HCT116 (cell line): Measurements from ENCODE around the gene INCA1. TPM values are rescaled to one million over a fixed set of nuclear protein-coding genes. Genes with fewer than 3 reads are reported as not detected.

Experiments used
- ATAC-seq: fragments of 200-7000 bp; cut with Tn5 transposase; 2 replicates; pipeline ENCODE4 v1.9.1; 2020; ENCODE audit warnings: mild to moderate bottlenecking, moderate library complexity
- BruUV-seq: library from RNA; stranded (reverse); fragments of 400-500 nt; replicated peaks from 2 replicates; lab custom pipeline; 2021; lab: Mats Ljungman, UMichigan
- CTCF ChIA-PET: fragments of 300-600 bp; sonication (Branson Sonifier 250); formaldehyde crosslinking; loops from one replicate; lab custom pipeline; 2021; ENCODE audit warnings: antibody characterized with exemption; lab: Charles Lee
- POLR2A ChIA-PET: fragments of 300-600, 350-600 bp; sonication (Branson Sonifier 250); formaldehyde crosslinking; loops from one replicate; lab custom pipeline; 2021; ENCODE audit warnings: antibody characterized with exemption; lab: Charles Lee
- RAD21 ChIA-PET, 2 experiments: fragments of 300-600 bp; sonication (Branson Sonifier 250); formaldehyde crosslinking; loops; one replicate each; lab custom pipeline; 2023; ENCODE audit warnings: low total read pairs in 2 of 2; ENCODE audit not compliant: uncharacterized antibody in 2 of 2, unreplicated experiment in 2 of 2, low non-redundant PET in 1 of 2; lab: Charles Lee
- DNase-seq: peaks from one replicate; pipeline ENCODE4 v3.0.0-alpha.2; 2010; ENCODE audit warnings: low read depth, low spot score
- H2AFZ ChIP-seq: fragments of 200-600 bp; shearing (Covaris generic), sonication (generic); 2 replicates; pipeline ENCODE4 v1.6.1; 2017; ENCODE audit warnings: low read depth, mixed run types, mixed read lengths, antibody characterized with exemption, low read length; ENCODE audit not compliant: poor library complexity, severe bottlenecking
- H3K27ac ChIP-seq: 2 replicates; pipeline ENCODE4 v1.5.1; 2012; ENCODE audit warnings: low read depth, low read length
- H3K27me3 ChIP-seq: fragments of 200-600 bp; sonication (generic); 2 replicates; pipeline ENCODE4 v1.6.1; 2016; ENCODE audit warnings: mixed run types, low read length, mixed read lengths; ENCODE audit not compliant: insufficient read depth
- H3K36me3 ChIP-seq, 2 experiments: fragments of 200-500 bp in 1 of 2; fragments of 200-600 bp in 1 of 2; sonication (Bioruptor generic) in 1 of 2; sonication (generic) in 1 of 2; 2 replicates each; pipeline versions ENCODE4 v1.5.1 to v1.6.1; 2014 to 2016; ENCODE audit warnings: low read length in 2 of 2, inconsistent platforms in 1 of 2, mixed read lengths in 1 of 2, mixed run types in 1 of 2; ENCODE audit not compliant: insufficient read depth in 2 of 2, control insufficient read depth in 1 of 2
- H3K4me1 ChIP-seq, 2 experiments: fragments of 200-600 bp in 1 of 2; sonication (generic) in 1 of 2; 2 replicates each; pipeline versions ENCODE4 v1.5.1 to v1.6.1; 2012 to 2017; ENCODE audit warnings: low read length in 2 of 2, inconsistent platforms in 1 of 2, mild to moderate bottlenecking in 1 of 2, mixed read lengths in 1 of 2, mixed run types in 1 of 2, moderate library complexity in 1 of 2; ENCODE audit not compliant: insufficient read depth in 2 of 2, control insufficient read depth in 1 of 2
- H3K4me2 ChIP-seq: fragments of 200-600 bp; sonication (generic); 2 replicates; pipeline ENCODE4 v1.6.1; 2017; ENCODE audit warnings: mixed run types, low read length, mixed read lengths
- H3K4me3 ChIP-seq, 2 experiments: fragments of 200-600 bp in 1 of 2; sonication (generic) in 1 of 2; replicated peaks in 1 of 2; 2 replicates each; pipeline ENCODE4 v1.5.1; 2011 to 2016; ENCODE audit warnings: low read length in 2 of 2, control low read depth in 1 of 2, low read depth in 1 of 2, mild to moderate bottlenecking in 1 of 2, mixed read lengths in 1 of 2, mixed run types in 1 of 2
- H3K79me2 ChIP-seq: fragments of 200-600 bp; sonication (generic); 2 replicates; pipeline ENCODE4 v1.6.1; 2017; ENCODE audit warnings: mild to moderate bottlenecking, mixed run types, low read length, moderate library complexity, mixed read lengths; ENCODE audit not compliant: insufficient read depth
- H3K9ac ChIP-seq: fragments of 200-600 bp; sonication (generic); 2 replicates; pipeline ENCODE4 v1.6.1; 2016; ENCODE audit warnings: low read length, mixed read lengths
- H3K9me2 ChIP-seq: fragments of 200-600 bp; sonication (generic), shearing (Covaris generic); 2 replicates; pipeline ENCODE4 v1.6.1; 2017; ENCODE audit warnings: mixed run types, mild to moderate bottlenecking, moderate library complexity; ENCODE audit not compliant: insufficient read depth
- H3K9me3 ChIP-seq, 2 experiments: fragments of 200-500 bp in 1 of 2; fragments of 200-600 bp in 1 of 2; sonication (Bioruptor generic) in 1 of 2; sonication (generic) in 1 of 2; 2 replicates each; pipeline ENCODE4 v1.6.1; 2014 to 2017; ENCODE audit warnings: low read length in 2 of 2, mixed read lengths in 2 of 2, inconsistent platforms in 1 of 2, low read depth in 1 of 2, mild to moderate bottlenecking in 1 of 2, mixed run types in 1 of 2, moderate library complexity in 1 of 2; ENCODE audit not compliant: control insufficient read depth in 1 of 2, insufficient read depth in 1 of 2
- H4K20me1 ChIP-seq: fragments of 200-600 bp; sonication (generic), shearing (Covaris generic); 2 replicates; pipeline ENCODE4 v1.6.1; 2017; ENCODE audit warnings: mixed run types, mild to moderate bottlenecking, moderate library complexity; ENCODE audit not compliant: insufficient read depth
- ATF3 ChIP-seq: IDR thresholded peaks from 2 replicates; pipeline ENCODE4 v1.6.1; 2012
- CBX3 ChIP-seq: IDR thresholded peaks from 2 replicates; pipeline ENCODE4 v1.6.1; 2012; ENCODE audit warnings: low read depth
- EGR1 ChIP-seq: IDR thresholded peaks from 2 replicates; pipeline ENCODE4 v1.6.1; 2012; ENCODE audit warnings: low read depth
- ELF1 ChIP-seq: IDR thresholded peaks from 2 replicates; pipeline ENCODE4 v1.6.1; 2012; ENCODE audit warnings: low read depth, borderline replicate concordance
- EZH2 ChIP-seq: fragments of 200-600 bp; sonication (generic); IDR thresholded peaks from 2 replicates; pipeline ENCODE4 v1.6.1; 2017; ENCODE audit warnings: antibody characterized with exemption, mixed run types
- EZH2phosphoT487 ChIP-seq: fragments of 200-600 bp; IDR thresholded peaks from 2 replicates; pipeline ENCODE4 v1.6.1; 2018; ENCODE audit warnings: antibody characterized with exemption, borderline replicate concordance
- FOSL1 ChIP-seq: IDR thresholded peaks from 2 replicates; pipeline ENCODE4 v1.6.1; 2012; ENCODE audit warnings: low read depth
- JUND ChIP-seq: IDR thresholded peaks from 2 replicates; pipeline ENCODE4 v1.6.1; 2012
- MAX ChIP-seq: IDR thresholded peaks from 2 replicates; pipeline ENCODE4 v1.6.1; 2012
- POLR2A ChIP-seq: IDR thresholded peaks from 2 replicates; pipeline ENCODE4 v1.7.0; 2011; ENCODE audit warnings: borderline replicate concordance; ENCODE audit not compliant: insufficient read depth, insufficient read length; ENCODE audit errors: extremely low read depth
- POLR2AphosphoS5 ChIP-seq: IDR thresholded peaks from 2 replicates; pipeline ENCODE4 v1.6.1; 2011; ENCODE audit warnings: mild to moderate bottlenecking, low read depth, low read length, moderate library complexity
- RAD21 ChIP-seq: IDR thresholded peaks from 2 replicates; pipeline ENCODE4 v1.6.1; 2012; ENCODE audit warnings: low read depth, mild to moderate bottlenecking
- REST ChIP-seq: IDR thresholded peaks from 2 replicates; pipeline ENCODE4 v1.6.1; 2012; ENCODE audit warnings: low read depth
- SIN3A ChIP-seq: IDR thresholded peaks from 2 replicates; pipeline ENCODE4 v1.6.1; 2012; ENCODE audit warnings: low read depth
- SP1 ChIP-seq: IDR thresholded peaks from 2 replicates; pipeline ENCODE4 v1.6.1; 2012; ENCODE audit warnings: low read depth
- SRF ChIP-seq: IDR thresholded peaks from 2 replicates; pipeline ENCODE4 v1.6.1; 2012; ENCODE audit warnings: low read depth
- YY1 ChIP-seq: IDR thresholded peaks from 2 replicates; pipeline ENCODE4 v1.6.1; 2011; ENCODE audit warnings: low read length, low read depth, moderate library complexity, mild to moderate bottlenecking; ENCODE audit not compliant: insufficient replicate concordance; ENCODE audit errors: extremely low read depth
- ZBTB33 ChIP-seq: IDR thresholded peaks from 2 replicates; pipeline ENCODE4 v1.6.1; 2011; ENCODE audit warnings: mild to moderate bottlenecking, low read length, moderate library complexity; ENCODE audit not compliant: insufficient replicate concordance; ENCODE audit errors: extremely low read depth
- ZFX ChIP-seq: fragments of 450-650 bp; IDR thresholded peaks from 2 replicates; pipeline ENCODE4 v1.6.1; 2017
- ZNF274 ChIP-seq: fragments of 200-500 bp; sonication (Bioruptor generic); IDR thresholded peaks from 2 replicates; pipeline ENCODE4 v1.6.1; 2014; ENCODE audit warnings: mild to moderate bottlenecking, low read depth, low read length, inconsistent platforms
- intact Hi-C: fragments of 100-400 bp; cut with micrococcal nuclease; formaldehyde crosslinking; loops from 2 replicates; pipeline ENCODE4 v1.10.0; 2022
- total RNA-seq: library from RNA; stranded (reverse); gene quantifications from one replicate; pipeline ENCODE4 v1.2.1, GENCODE V29; 2021; ENCODE audit not compliant: unreplicated experiment

INCA1 gene
- total RNA-seq, 1 experiment from 2014 or later = 0.74 TPM

GRCh38 chr17:4967539-4968485, 29.5 kb downstream of the INCA1 start, which contains the start of gene SPAG7:
TSS of gene SPAG7 (minus strand) at chr17:4967817. CDS start at chr17:4967804, 13 bp downstream.
- POLR2A ChIA-PET = interaction anchor here (0.7 to 5.0 kb wide), 12 partner anchors 11 to 177 kb away, joined by 3 to 45 read pairs (median 8); partner anchors contain the start of genes CAMTA2, ENO3, PFN1 and RNF167
- Histone ChIP-seq H3K9me3 (no peaks in the 10 kb centered on the region), H3K27ac (peak within 1 kb of the TSS; percentile 96), H3K4me2 (peak within 1 kb of the TSS; percentile 84), H3K9ac (peak within 1 kb of the TSS; percentile 80), H3K9me2 (no peaks in the 10 kb centered on the region), H4K20me1 (no peaks in the 10 kb centered on the region), H3K36me3 (peaks cover 4 to 13% of the 10 kb centered on the region in 2 experiments; a peak in 3 of 4 replicates), H3K27me3 (no peaks in the 10 kb centered on the region), H3K79me2 (peaks cover 17% of the 10 kb centered on the region; the same call in 1 of the 2 replicates), H3K4me3 (peak within 1 kb of the TSS; percentile 70 to 79), H2AFZ (no peak within 1 kb of the TSS), H3K4me1 (peaks cover 19 to 33% of the 10 kb centered on the region in 2 experiments)
- CTCF ChIA-PET = interaction anchor here (1.3 to 2.2 kb wide), 7 partner anchors 10 to 94 kb away, joined by 3 to 12 read pairs (median 7); partner anchors contain the start of genes CAMTA2, CHRNE, RNF167 and SLC25A11
- intact Hi-C loops = loop anchor here (1.0 kb wide), 4 partner anchors 18 to 59 kb away; partner anchors contain the start of genes CAMTA2, RNF167 and SLC25A11
- DNase-seq (peak; percentile 95), ATAC-seq (peak; percentile 64)
- no TSS peak for BruUV-seq
- RAD21 ChIA-PET = interaction anchor here (0.8 to 2.2 kb wide), 4 partner anchors 20 to 59 kb away, joined by 3 to 11 read pairs (median 7); partner anchors contain the start of genes RNF167 (in 2 of the 2), SLC25A11 (in 2 of the 2) and PFN1 (in 1 of the 2)
- TF ChIP-seq SIN3A (no peak), POLR2AphosphoS5 (peak; percentile 84), FOSL1 (no peak), EZH2phosphoT487 (no peak), SRF (peak; percentile 95), REST (no peak), ZNF274 (no peak), JUND (0 out of 2 replicates have a peak, but pooled peaks have one; percentile 38), SP1 (0 out of 2 replicates have a peak, but pooled peaks have one; percentile 20), EGR1 (peak; percentile 96), YY1 (peak; percentile 97), ATF3 (no peak), POLR2A (peak; percentile 56), RAD21 (peak; percentile 59), EZH2 (no peak), MAX (peak; percentile 91; the same call in 1 of the 2 replicates), ELF1 (no peak; the same call in 1 of the 2 replicates), CBX3 (no peak), ZBTB33 (no peak), ZFX (peak; percentile 70)
